Measurements from ENCODE around the gene AURKA. TPM values are rescaled to one million over a fixed set of nuclear protein-coding genes. Genes with fewer than 3 reads are reported as not detected.
"Not testable (repeated sequence)": the region's sequence is repeated elsewhere in the genome, so short reads cannot be mapped to it uniquely, and the experiment has no call there.

The AURKA gene
- total RNA-seq, 1 donor from 2014 or later = 1.6 TPM

DNA sequence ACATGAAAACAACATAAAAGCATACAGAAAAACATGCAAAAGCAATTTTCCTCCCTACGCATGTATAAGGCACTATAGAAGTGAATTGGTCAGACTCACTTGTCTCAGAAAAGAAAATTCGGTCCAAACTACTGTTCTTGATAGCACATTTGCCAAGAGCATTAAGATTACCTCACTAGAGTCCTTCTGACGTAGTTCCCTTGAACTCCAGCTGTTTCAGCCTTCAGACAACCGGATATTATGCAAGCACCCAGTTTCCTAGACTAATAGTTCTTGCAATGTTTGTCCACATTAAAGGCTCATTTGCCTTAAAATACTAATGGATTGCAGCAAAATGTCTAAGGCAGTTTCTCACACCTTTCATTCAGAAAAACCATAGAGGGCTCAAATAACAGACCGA, 17.5 kb upstream of the AURKA start:
- Histone ChIP-seq H3K4me3 (ENCODE audit: low read depth, low read length) (no peak overlapping the region), H3K36me3 (ENCODE audit: control insufficient read depth, insufficient read depth, low read length) (peaks cover 2% of the 10 kb centered on the region), H3K27me3 (ENCODE audit: control insufficient read depth, insufficient read depth, low read length) (no peaks in the 10 kb centered on the region)
- DNase-seq (ENCODE audit: low read depth) (no peak), FAIRE-seq (no peak)
- TF ChIP-seq, protein P1, sequence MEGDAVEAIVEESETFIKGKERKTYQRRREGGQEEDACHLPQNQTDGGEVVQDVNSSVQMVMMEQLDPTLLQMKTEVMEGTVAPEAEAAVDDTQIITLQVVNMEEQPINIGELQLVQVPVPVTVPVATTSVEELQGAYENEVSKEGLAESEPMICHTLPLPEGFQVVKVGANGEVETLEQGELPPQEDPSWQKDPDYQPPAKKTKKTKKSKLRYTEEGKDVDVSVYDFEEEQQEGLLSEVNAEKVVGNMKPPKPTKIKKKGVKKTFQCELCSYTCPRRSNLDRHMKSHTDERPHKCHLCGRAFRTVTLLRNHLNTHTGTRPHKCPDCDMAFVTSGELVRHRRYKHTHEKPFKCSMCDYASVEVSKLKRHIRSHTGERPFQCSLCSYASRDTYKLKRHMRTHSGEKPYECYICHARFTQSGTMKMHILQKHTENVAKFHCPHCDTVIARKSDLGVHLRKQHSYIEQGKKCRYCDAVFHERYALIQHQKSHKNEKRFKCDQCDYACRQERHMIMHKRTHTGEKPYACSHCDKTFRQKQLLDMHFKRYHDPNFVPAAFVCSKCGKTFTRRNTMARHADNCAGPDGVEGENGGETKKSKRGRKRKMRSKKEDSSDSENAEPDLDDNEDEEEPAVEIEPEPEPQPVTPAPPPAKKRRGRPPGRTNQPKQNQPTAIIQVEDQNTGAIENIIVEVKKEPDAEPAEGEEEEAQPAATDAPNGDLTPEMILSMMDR (IDR thresholded peaks at IDR 0.05; ENCODE audit: insufficient read depth, low read length, severe bottlenecking) = no peak

DNA sequence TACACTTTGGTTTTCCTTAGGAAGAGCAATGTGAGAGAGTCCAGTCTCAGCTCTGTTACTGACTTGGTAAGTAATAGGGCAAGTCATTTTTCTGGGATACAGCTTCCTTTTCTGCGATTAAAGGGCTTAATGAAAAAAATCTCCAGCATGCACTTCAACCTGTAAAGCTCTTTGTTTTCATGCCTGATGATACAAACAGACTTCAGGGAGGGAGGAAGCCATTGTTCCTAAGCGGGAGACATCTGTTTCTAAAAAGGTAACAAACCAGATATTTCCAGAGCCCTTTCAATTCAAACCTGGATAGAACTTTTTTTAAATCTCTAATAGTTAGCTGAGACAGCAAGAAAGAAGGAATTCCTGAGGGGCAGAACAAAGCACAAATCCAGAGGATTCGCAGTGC, 14.9 kb upstream of the AURKA start:
- TF ChIP-seq, protein P1 (IDR thresholded peaks at IDR 0.05; ENCODE audit: insufficient read depth, low read length, severe bottlenecking) = no peak
- Histone ChIP-seq H3K27me3 (ENCODE audit: control insufficient read depth, insufficient read depth, low read length) (no peaks in the 10 kb centered on the region), H3K4me3 (ENCODE audit: low read depth, low read length) (no peak overlapping the region), H3K36me3 (ENCODE audit: control insufficient read depth, insufficient read depth, low read length) (peaks cover 7% of the 10 kb centered on the region)
- DNase-seq (ENCODE audit: low read depth) (no peak), FAIRE-seq (no peak)

DNA sequence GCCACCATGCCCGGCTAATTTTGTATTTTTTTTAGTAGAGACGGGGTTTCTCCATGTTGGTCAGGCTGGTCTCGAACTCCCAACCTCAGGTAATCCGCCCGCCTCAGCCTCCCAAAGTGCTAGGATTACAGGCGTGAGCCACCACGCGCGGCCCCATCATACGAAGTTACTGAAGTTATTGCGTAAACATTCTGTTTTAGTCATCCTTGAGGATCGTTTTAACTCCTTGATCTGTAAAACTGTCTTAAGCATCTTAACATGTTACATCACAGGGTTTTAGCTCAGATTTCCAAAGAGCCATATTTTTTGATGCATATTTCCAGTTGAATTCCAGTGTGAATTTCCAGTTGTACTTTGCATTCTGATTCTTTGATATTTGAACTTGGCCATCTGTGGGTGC, 13.3 kb upstream of the AURKA start:
- H3K27me3 ChIP-seq (ENCODE audit: control insufficient read depth, insufficient read depth, low read length); H3K4me3 ChIP-seq (ENCODE audit: low read depth, low read length); H3K36me3 ChIP-seq (ENCODE audit: control insufficient read depth, insufficient read depth, low read length); FAIRE-seq; DNase-seq (ENCODE audit: low read depth): not testable (repeated sequence)

DNA sequence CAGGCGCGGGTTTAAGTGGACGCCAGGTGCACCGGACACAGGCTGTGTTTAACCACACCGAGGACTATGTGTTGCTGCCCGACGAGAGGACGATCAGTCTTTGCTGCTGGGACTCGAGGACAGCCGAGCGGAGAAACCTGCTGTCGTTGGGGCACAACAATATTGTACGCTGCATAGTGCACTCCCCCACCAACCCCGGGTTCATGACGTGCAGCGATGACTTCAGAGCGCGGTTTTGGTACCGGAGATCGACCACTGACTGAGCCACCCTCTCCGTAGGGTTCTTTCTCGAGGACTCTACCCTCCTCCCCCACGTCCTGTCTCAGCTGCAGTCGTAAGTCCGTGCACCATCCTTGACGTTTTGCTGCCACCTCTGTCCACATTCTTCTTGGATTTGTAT, 11.4 kb upstream of the AURKA start:
- TF ChIP-seq, protein P1 (IDR thresholded peaks at IDR 0.05; ENCODE audit: insufficient read depth, low read length, severe bottlenecking) = no peak
- Histone ChIP-seq H3K4me3 (ENCODE audit: low read depth, low read length) (no peak overlapping the region), H3K36me3 (ENCODE audit: control insufficient read depth, insufficient read depth, low read length) (peaks cover 12% of the 10 kb centered on the region), H3K27me3 (ENCODE audit: control insufficient read depth, insufficient read depth, low read length) (no peaks in the 10 kb centered on the region)
- DNase-seq (ENCODE audit: low read depth) (no peak), FAIRE-seq (no peak)

DNA sequence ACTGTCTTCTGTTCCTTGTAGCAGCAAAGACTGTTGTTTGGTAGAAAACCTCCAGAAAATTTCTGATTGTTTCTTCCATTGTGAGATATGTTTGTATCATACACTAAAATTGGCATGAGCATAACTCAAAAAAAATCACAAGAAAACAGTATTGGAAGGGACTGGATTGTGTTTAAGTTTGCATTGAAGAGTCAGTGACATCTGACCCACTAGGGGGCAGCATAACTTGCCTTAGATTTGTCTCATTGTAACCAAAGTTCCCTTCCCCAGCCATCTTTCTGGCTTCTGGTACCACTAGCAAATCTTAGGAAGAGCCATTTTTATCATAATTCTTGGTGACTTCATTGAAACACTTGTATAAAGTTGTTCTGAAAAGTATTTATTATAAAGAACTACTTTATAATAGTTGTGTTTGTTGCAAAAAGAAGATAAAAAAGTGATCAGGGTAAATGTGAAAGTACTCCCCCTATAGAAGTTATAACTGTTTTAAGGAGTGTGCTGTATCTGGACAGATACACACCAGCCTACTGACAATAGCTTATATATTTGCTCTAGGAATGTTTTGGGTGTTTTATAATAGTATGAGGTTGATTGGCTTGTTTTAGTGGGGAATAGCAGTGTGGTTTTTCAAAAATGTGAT, 8.1 kb upstream of the AURKA start:
- DNase-seq (ENCODE audit: low read depth) = peak; percentile 56
- no peak overlapping the region for H3K4me3 ChIP-seq (ENCODE audit: low read depth, low read length)
- peaks cover 17% of the 10 kb centered on the region for H3K36me3 ChIP-seq (ENCODE audit: control insufficient read depth, insufficient read depth, low read length)
- TF ChIP-seq, protein P1 (IDR thresholded peaks at IDR 0.05; ENCODE audit: insufficient read depth, low read length, severe bottlenecking) = peak; percentile 80
- no peak for FAIRE-seq
- no peaks in the 10 kb centered on the region for H3K27me3 ChIP-seq (ENCODE audit: control insufficient read depth, insufficient read depth, low read length)

DNA sequence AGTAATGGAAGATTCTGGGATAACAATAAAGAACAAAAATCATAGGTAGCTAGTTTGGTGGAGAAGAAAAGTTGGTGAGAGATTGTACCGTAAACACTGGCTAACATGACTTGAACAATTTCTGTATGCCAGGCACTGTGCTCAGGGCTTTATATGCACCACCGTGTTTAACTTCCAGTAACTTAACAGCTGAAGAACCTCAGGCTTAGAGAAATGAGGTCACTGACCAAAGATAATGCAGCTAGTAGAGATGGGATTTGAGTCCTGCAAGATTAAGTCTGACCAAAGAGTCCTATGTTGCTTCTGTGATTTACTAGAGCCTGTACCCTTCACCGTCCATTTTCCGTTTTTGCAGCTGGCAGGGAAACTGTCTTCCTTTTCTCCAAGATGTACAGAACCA, 3.2 kb upstream of the AURKA start:
- no peak overlapping the region for H3K4me3 ChIP-seq (ENCODE audit: low read depth, low read length)
- TF ChIP-seq, protein P1 (IDR thresholded peaks at IDR 0.05; ENCODE audit: insufficient read depth, low read length, severe bottlenecking) = no peak
- no peak for FAIRE-seq
- no peak for DNase-seq (ENCODE audit: low read depth)
- no peaks in the 10 kb centered on the region for H3K27me3 ChIP-seq (ENCODE audit: control insufficient read depth, insufficient read depth, low read length)
- peaks cover 11% of the 10 kb centered on the region for H3K36me3 ChIP-seq (ENCODE audit: control insufficient read depth, insufficient read depth, low read length)

Data from bronchial epithelial cell (primary cell).